Measurements from ENCODE around the gene ZNF438. TPM values are rescaled to one million over a fixed set of nuclear protein-coding genes. Genes with fewer than 3 reads are reported as not detected.

The ZNF438 gene
- total RNA-seq, 1 experiment from 2014 or later: 2.0 TPM

DNA sequence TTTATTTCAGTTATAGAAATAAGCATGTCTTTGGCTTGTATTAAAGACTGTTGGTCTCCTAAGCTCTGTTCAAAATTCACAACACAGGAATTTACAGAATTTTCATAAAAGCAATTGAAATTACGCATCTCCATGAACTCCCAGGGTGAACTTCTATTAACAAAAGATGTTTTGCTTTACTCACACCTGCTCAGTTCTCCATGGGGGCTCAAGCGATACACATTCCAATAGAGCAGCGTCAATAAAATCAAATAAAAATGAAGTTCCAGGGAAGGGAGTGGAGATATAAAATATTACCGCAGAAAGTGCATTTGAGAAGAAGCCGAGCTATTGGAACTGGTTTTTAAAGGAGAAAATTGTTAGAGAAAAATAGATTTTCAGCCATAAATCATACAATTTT lies 41.5 kb upstream of the ZNF438 start:
- Histone ChIP-seq H3K27ac (ENCODE audit: low read depth, low read length, poor library complexity, severe bottlenecking) (no peak overlapping the region), H3K9me3 (ENCODE audit: low read depth, low read length, poor library complexity, severe bottlenecking) (no peaks in the 10 kb centered on the region), H3K27me3 (replicated peaks; ENCODE audit: insufficient read depth, low read depth, low read length, poor library complexity) (no peaks in the 10 kb centered on the region), H3K36me3 (ENCODE audit: insufficient read depth, low read length, poor library complexity, severe bottlenecking) (no peaks in the 10 kb centered on the region), H3K4me3 (ENCODE audit: low read depth, low read length, poor library complexity, severe bottlenecking) (no peak overlapping the region), H3K4me1 (ENCODE audit: insufficient read depth, low read length, poor library complexity, severe bottlenecking) (no peaks in the 10 kb centered on the region)
- POLR2A ChIA-PET (ENCODE audit: low non-redundant PET): no interaction called here
- no TSS peak for BruUV-seq (replicated peaks)
- CTCF ChIA-PET: interaction anchor here (0.7 kb wide), 1 partner anchor 319 kb away, joined by 3 read pairs; no protein-coding TSS in a partner anchor
- DNase-seq (ENCODE audit: low spot score): no peak
- no peak for TF ChIP-seq EZH2 (IDR thresholded peaks at IDR 0.05; ENCODE audit: borderline replicate concordance, low read depth, low read length, poor library complexity, severe bottlenecking)
- TF ChIP-seq, protein P1, sequence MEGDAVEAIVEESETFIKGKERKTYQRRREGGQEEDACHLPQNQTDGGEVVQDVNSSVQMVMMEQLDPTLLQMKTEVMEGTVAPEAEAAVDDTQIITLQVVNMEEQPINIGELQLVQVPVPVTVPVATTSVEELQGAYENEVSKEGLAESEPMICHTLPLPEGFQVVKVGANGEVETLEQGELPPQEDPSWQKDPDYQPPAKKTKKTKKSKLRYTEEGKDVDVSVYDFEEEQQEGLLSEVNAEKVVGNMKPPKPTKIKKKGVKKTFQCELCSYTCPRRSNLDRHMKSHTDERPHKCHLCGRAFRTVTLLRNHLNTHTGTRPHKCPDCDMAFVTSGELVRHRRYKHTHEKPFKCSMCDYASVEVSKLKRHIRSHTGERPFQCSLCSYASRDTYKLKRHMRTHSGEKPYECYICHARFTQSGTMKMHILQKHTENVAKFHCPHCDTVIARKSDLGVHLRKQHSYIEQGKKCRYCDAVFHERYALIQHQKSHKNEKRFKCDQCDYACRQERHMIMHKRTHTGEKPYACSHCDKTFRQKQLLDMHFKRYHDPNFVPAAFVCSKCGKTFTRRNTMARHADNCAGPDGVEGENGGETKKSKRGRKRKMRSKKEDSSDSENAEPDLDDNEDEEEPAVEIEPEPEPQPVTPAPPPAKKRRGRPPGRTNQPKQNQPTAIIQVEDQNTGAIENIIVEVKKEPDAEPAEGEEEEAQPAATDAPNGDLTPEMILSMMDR (conservative IDR thresholded peaks at IDR 0.05; ENCODE audit: low read depth, low read length): no peak
- intact Hi-C loops (cut with micrococcal nuclease; ENCODE audit: unreplicated experiment): no loop called here

DNA sequence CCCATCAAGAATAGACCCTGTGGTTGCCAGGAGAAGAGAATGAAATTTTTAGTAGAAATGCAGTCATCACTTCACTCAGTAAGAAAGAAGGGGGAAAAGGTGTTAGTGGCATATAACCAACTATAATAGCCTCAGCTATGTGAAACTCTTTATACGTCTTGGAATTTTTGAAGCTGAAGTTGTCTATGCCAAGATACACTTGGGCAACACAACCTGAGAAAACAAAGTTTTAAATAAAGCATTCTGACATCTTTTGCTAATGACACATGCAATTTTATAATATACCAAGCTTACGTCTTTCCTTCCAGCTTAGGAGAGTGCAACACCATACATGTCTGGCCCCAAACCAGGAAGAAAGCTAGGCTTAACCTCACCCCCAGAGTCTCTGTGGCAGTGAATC lies 40.8 kb upstream of the ZNF438 start:
- CTCF ChIA-PET: no interaction called here
- Histone ChIP-seq H3K4me1 (ENCODE audit: insufficient read depth, low read length, poor library complexity, severe bottlenecking) (no peaks in the 10 kb centered on the region), H3K4me3 (ENCODE audit: low read depth, low read length, poor library complexity, severe bottlenecking) (no peak overlapping the region), H3K27ac (ENCODE audit: low read depth, low read length, poor library complexity, severe bottlenecking) (no peak overlapping the region), H3K9me3 (ENCODE audit: low read depth, low read length, poor library complexity, severe bottlenecking) (no peaks in the 10 kb centered on the region), H3K27me3 (replicated peaks; ENCODE audit: insufficient read depth, low read depth, low read length, poor library complexity) (no peaks in the 10 kb centered on the region), H3K36me3 (ENCODE audit: insufficient read depth, low read length, poor library complexity, severe bottlenecking) (no peaks in the 10 kb centered on the region)
- intact Hi-C loops (cut with micrococcal nuclease; ENCODE audit: unreplicated experiment): no loop called here
- no peak for DNase-seq (ENCODE audit: low spot score)
- POLR2A ChIA-PET (ENCODE audit: low non-redundant PET): interaction anchor here (0.7 kb wide), 1 partner anchor 24 kb away, joined by 3 read pairs; no protein-coding TSS in a partner anchor
- no peak for TF ChIP-seq EZH2 (IDR thresholded peaks at IDR 0.05; ENCODE audit: borderline replicate concordance, low read depth, low read length, poor library complexity, severe bottlenecking)
- TF ChIP-seq, protein P1 (conservative IDR thresholded peaks at IDR 0.05; ENCODE audit: low read depth, low read length): no peak
- BruUV-seq (replicated peaks): no TSS peak

DNA sequence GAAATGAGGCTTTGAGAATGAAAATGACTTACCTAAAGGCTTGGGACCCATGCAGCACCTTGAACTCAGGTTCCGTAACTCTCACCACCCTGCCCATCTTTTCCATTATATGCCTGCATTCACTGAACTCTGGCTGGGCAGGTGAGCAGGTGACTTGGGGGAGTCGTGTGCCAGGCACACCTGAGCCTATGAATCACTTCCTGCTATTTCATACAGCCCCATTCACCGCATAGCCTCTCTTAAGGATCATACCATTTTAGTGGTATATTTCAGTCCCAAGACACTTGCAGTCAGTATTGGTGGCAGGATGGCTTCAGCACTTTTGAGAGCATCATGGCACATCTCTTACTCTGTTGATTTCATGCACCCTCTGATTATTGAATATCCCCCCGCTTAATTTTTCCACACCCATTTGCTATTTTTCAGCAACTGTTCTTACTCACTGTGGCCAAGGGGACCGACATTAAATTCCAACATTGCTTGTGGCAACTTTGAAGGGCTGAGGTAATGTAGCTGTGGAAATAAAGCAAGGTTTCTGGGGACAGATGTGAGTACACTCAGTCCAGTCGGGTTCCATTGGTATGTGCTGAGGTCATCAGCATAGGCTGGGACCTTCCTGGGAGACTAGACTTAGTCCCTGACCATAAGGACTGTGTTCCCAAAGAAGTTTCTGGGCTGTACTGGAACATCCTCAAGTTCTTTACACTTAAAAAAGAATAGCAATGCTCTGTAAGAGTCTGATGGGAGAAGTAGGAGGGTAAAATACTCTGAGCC lies 39.8 kb upstream of the ZNF438 start:
- Histone ChIP-seq H3K27me3 (replicated peaks; ENCODE audit: insufficient read depth, low read depth, low read length, poor library complexity) (no peaks in the 10 kb centered on the region), H3K9me3 (ENCODE audit: low read depth, low read length, poor library complexity, severe bottlenecking) (no peaks in the 10 kb centered on the region), H3K27ac (ENCODE audit: low read depth, low read length, poor library complexity, severe bottlenecking) (no peak overlapping the region), H3K36me3 (ENCODE audit: insufficient read depth, low read length, poor library complexity, severe bottlenecking) (no peaks in the 10 kb centered on the region), H3K4me1 (ENCODE audit: insufficient read depth, low read length, poor library complexity, severe bottlenecking) (no peaks in the 10 kb centered on the region), H3K4me3 (ENCODE audit: low read depth, low read length, poor library complexity, severe bottlenecking) (no peak overlapping the region)
- no peak for DNase-seq (ENCODE audit: low spot score)
- ChIA-PET CTCF (no interaction called here), POLR2A (ENCODE audit: low non-redundant PET) (interaction anchor here (0.7 kb wide), 1 partner anchor 25 kb away, joined by 3 read pairs; no protein-coding TSS in a partner anchor)
- intact Hi-C loops (cut with micrococcal nuclease; ENCODE audit: unreplicated experiment): no loop called here
- BruUV-seq (replicated peaks): no TSS peak
- TF ChIP-seq, protein P1 (conservative IDR thresholded peaks at IDR 0.05; ENCODE audit: low read depth, low read length): no peak
- no peak for TF ChIP-seq EZH2 (IDR thresholded peaks at IDR 0.05; ENCODE audit: borderline replicate concordance, low read depth, low read length, poor library complexity, severe bottlenecking)
